ENCODE data around the gene HDDC3.

The HDDC3 gene

GRCh38 chr15:90968434-90968833 is 36.1 kb upstream of the HDDC3 start:
- no peak for DNase-seq (ENCODE audit: extremely low read depth, low read depth)
- no peak for TF ChIP-seq CTCF (IDR thresholded peaks at IDR 0.05; ENCODE audit: low read depth, low read length)

GRCh38 chr15:90967206-90967605 is 34.9 kb upstream of the HDDC3 start:
- DNase-seq (ENCODE audit: extremely low read depth, low read depth): no peak
- no peak for TF ChIP-seq CTCF (IDR thresholded peaks at IDR 0.05; ENCODE audit: low read depth, low read length)

GRCh38 chr15:90966262-90966661 is 33.9 kb upstream of the HDDC3 start:
- TF ChIP-seq CTCF (IDR thresholded peaks at IDR 0.05; ENCODE audit: low read depth, low read length): no peak
- DNase-seq (ENCODE audit: extremely low read depth, low read depth): no peak

GRCh38 chr15:90962021-90962420 is 29.7 kb upstream of the HDDC3 start:
- TF ChIP-seq CTCF (IDR thresholded peaks at IDR 0.05; ENCODE audit: low read depth, low read length): no peak
- DNase-seq (ENCODE audit: extremely low read depth, low read depth): no peak

GRCh38 chr15:90960298-90961091 is 28.1 kb upstream of the HDDC3 start:
- DNase-seq (ENCODE audit: extremely low read depth, low read depth): no peak
- TF ChIP-seq CTCF (IDR thresholded peaks at IDR 0.05; ENCODE audit: low read depth, low read length): no peak

GRCh38 chr15:90959894-90960293 is 27.5 kb upstream of the HDDC3 start:
- DNase-seq (ENCODE audit: extremely low read depth, low read depth): no peak
- TF ChIP-seq CTCF (IDR thresholded peaks at IDR 0.05; ENCODE audit: low read depth, low read length): no peak

- no peak for DNase-seq (ENCODE audit: extremely low read depth, low read depth)
- no peak for TF ChIP-seq CTCF (IDR thresholded peaks at IDR 0.05; ENCODE audit: low read depth, low read length)
Measured at GRCh38 chr15:90959028-90959595, 26.8 kb upstream of the HDDC3 start.
